Tibial nerve (tissue), 4 donors: Measurements from ENCODE around the gene EFCAB9. TPM values are rescaled to one million over a fixed set of nuclear protein-coding genes. Genes with fewer than 3 reads are reported as not detected.
"Not testable (repeated sequence)": the region's sequence is repeated elsewhere in the genome, so short reads cannot be mapped to it uniquely, and the experiment has no call there.

Experiments used
- DNase-seq, 2 donors: peaks; one replicate each; pipeline ENCODE4 v3.0.0-alpha.2; 2019; ENCODE audit warnings: low spot score in 2 of 2
- H3K27ac ChIP-seq, 4 donors: fragments of 200-600 bp; sonication (generic) in 3 of 4; one replicate each; pipeline ENCODE4 v1.5.1; 2017 to 2019; ENCODE audit warnings: mild to moderate bottlenecking in 1 of 4
- H3K27me3 ChIP-seq, 2 donors: fragments of 200-600 bp; sonication (generic) in 1 of 2; one replicate each; pipeline versions ENCODE4 v1.5.1 to v1.6.0; 2017 to 2019
- H3K36me3 ChIP-seq, 3 donors: fragments of 200-600 bp; sonication (generic); one replicate each; pipeline ENCODE4 v1.5.1; 2018 to 2019
- H3K4me1 ChIP-seq, 4 donors: fragments of 200-600 bp; sonication (generic) in 3 of 4; one replicate each; pipeline ENCODE4 v1.5.1; 2017 to 2019
- H3K4me3 ChIP-seq, 4 donors: fragments of 200-600 bp; sonication (generic) in 3 of 4; one replicate each; pipeline ENCODE4 v1.5.1; 2017 to 2019; ENCODE audit warnings: mild to moderate bottlenecking in 1 of 4, moderate library complexity in 1 of 4
- H3K9me3 ChIP-seq, 4 donors: fragments of 200-600 bp; sonication (generic) in 3 of 4; one replicate each; pipeline ENCODE4 v1.5.1; 2017 to 2019
- CTCF ChIP-seq, 5 experiments: fragments of 200-600 bp in 3 of 5; fragments of 450-650 bp in 2 of 5; sonication (generic) in 3 of 5; IDR thresholded peaks; one replicate each; pipeline ENCODE4 v1.5.1; 2016 to 2019; ENCODE audit warnings: antibody characterized with exemption in 5 of 5, mild to moderate bottlenecking in 3 of 5, moderate library complexity in 2 of 5
- EP300 ChIP-seq, 2 donors: sonication (generic); formaldehyde crosslinking; IDR thresholded peaks; one replicate each; pipeline ENCODE4 v1.6.1; 2017; ENCODE audit warnings: antibody characterized with exemption in 2 of 2, mild to moderate bottlenecking in 1 of 2
- POLR2A ChIP-seq, 2 donors: fragments of 450-650 bp; IDR thresholded peaks; one replicate each; pipeline ENCODE4 v1.6.1; 2017; ENCODE audit warnings: antibody characterized with exemption in 2 of 2, mild to moderate bottlenecking in 2 of 2, moderate library complexity in 2 of 2
- WGBS, 2 donors: methylation state at CpG; one replicate each; pipeline ENCODE4 v1.1.5; 2018; 5-methylcytosine and 5-hydroxymethylcytosine counted together
- total RNA-seq, 4 donors: library from RNA; depleted of rRNA; stranded (reverse); fragments of >200 nt; gene quantifications; one replicate each; pipeline ENCODE4 v1.1.0, GENCODE V29; 2016

Gene EFCAB9
- total RNA-seq, 4 donors from 2014 or later: not detected

GRCh38 chr5:172150514-172151425 is 43.2 kb upstream of the EFCAB9 start:
- Histone ChIP-seq H3K36me3 (peaks cover 0 to 27% (median 0%) of the 10 kb centered on the region in 3 donors), H3K4me3 (no peak overlapping the region), H3K4me1 (peaks cover 0 to 83% (median 16%) of the 10 kb centered on the region in 4 donors), H3K27ac (peak overlapping the region in 2 of 4 donors; percentile 65 to 83), H3K27me3 (no peaks in the 10 kb centered on the region), H3K9me3 (no peaks in the 10 kb centered on the region)
- TF ChIP-seq EP300 (IDR thresholded peaks at IDR 0.05) (peak in 1 of 2 donors; percentile 73), POLR2A (IDR thresholded peaks at IDR 0.05) (no peak)
- whole genome bisulfite sequencing, 2 donors: 65 to 69% methylated on average over 13 of the region's 16 CpGs
- peak in 1 of 2 donors; percentile 44 for DNase-seq

GRCh38 chr5:172151661-172152210 is 42.2 kb upstream of the EFCAB9 start:
- Histone ChIP-seq H3K27me3 (no peaks in the 10 kb centered on the region), H3K4me3 (no peak overlapping the region), H3K4me1 (peaks cover 0 to 80% (median 11%) of the 10 kb centered on the region in 4 donors), H3K27ac (no peak overlapping the region), H3K9me3 (no peaks in the 10 kb centered on the region), H3K36me3 (peaks cover 0 to 36% (median 0%) of the 10 kb centered on the region in 3 donors)
- 88 to 90% methylated on average over 10 of the region's 10 CpGs for WGBS, 2 donors
- DNase-seq: no peak
- TF ChIP-seq CTCF (IDR thresholded peaks at IDR 0.05) (no peak), EP300 (IDR thresholded peaks at IDR 0.05) (no peak), POLR2A (IDR thresholded peaks at IDR 0.05) (no peak)

GRCh38 chr5:172153695-172154094 is 40.3 kb upstream of the EFCAB9 start:
- H3K27me3 ChIP-seq: no peaks in the 10 kb centered on the region
- peaks cover 0 to 68% (median 9%) of the 10 kb centered on the region in 4 donors for H3K4me1 ChIP-seq
- peaks cover 0 to 28% (median 0%) of the 10 kb centered on the region in 3 donors for H3K36me3 ChIP-seq
- H3K9me3 ChIP-seq: no peaks in the 10 kb centered on the region
- TF ChIP-seq EP300 (IDR thresholded peaks at IDR 0.05) (no peak), CTCF (IDR thresholded peaks at IDR 0.05) (no peak), POLR2A (IDR thresholded peaks at IDR 0.05) (no peak)
- H3K27ac ChIP-seq: peak overlapping the region in 2 of 4 donors; percentile 2 to 41
- 87 to 95% methylated on average over 3 of the region's 3 CpGs for WGBS, 2 donors
- H3K4me3 ChIP-seq: no peak overlapping the region
- DNase-seq: no peak

GRCh38 chr5:172155101-172155500 is 38.9 kb upstream of the EFCAB9 start:
- not testable (repeated sequence) for DNase-seq, H3K9me3 ChIP-seq, H3K27me3 ChIP-seq, H3K4me3 ChIP-seq
- H3K27ac ChIP-seq: peak overlapping the region in 1 of 4 donors; percentile 41
- 77 to 78% methylated on average over 9 of the region's 9 CpGs for WGBS, 2 donors
- peaks cover 0 to 58% (median 7%) of the 10 kb centered on the region in 4 donors for H3K4me1 ChIP-seq
- H3K36me3 ChIP-seq: peaks cover 0 to 28% (median 0%) of the 10 kb centered on the region in 3 donors

GRCh38 chr5:172156541-172156994 is 37.4 kb upstream of the EFCAB9 start:
- TF ChIP-seq EP300 (IDR thresholded peaks at IDR 0.05) (peak in 1 of 2 donors; percentile 19), POLR2A (IDR thresholded peaks at IDR 0.05) (no peak)
- Histone ChIP-seq H3K9me3 (no peaks in the 10 kb centered on the region), H3K4me3 (no peak overlapping the region), H3K36me3 (peaks cover 0 to 28% (median 0%) of the 10 kb centered on the region in 3 donors), H3K4me1 (peaks cover 0 to 55% (median 4%) of the 10 kb centered on the region in 4 donors), H3K27me3 (no peaks in the 10 kb centered on the region), H3K27ac (peak overlapping the region in 2 of 4 donors; percentile 14 to 61)
- no peak for DNase-seq
- 39 to 44% methylated on average over 13 of the region's 13 CpGs for WGBS, 2 donors

GRCh38 chr5:172159016-172159415 is 35.0 kb upstream of the EFCAB9 start:
- Histone ChIP-seq H3K4me1 (peaks cover 0 to 65% (median 19%) of the 10 kb centered on the region in 4 donors), H3K27me3 (no peaks in the 10 kb centered on the region), H3K4me3 (no peak overlapping the region), H3K9me3 (no peaks in the 10 kb centered on the region), H3K36me3 (peaks cover 0 to 18% (median 0%) of the 10 kb centered on the region in 3 donors), H3K27ac (peak overlapping the region in 2 of 4 donors; percentile 39 to 88)
- 70 to 76% methylated on average over 8 of the region's 8 CpGs for WGBS, 2 donors
- TF ChIP-seq EP300 (IDR thresholded peaks at IDR 0.05): no peak
- TF ChIP-seq POLR2A (IDR thresholded peaks at IDR 0.05): no peak
- DNase-seq: no peak
